Measurements from ENCODE around the gene ESRRA. TPM values are rescaled to one million over a fixed set of nuclear protein-coding genes. Genes with fewer than 3 reads are reported as not detected.

Gene ESRRA
- total and polyA plus RNA-seq, 2 of the 8 experiments (the other 6 are each of a cell fraction or from before 2014, with no cell fraction given): 18.2 to 37.0 TPM

DNA sequence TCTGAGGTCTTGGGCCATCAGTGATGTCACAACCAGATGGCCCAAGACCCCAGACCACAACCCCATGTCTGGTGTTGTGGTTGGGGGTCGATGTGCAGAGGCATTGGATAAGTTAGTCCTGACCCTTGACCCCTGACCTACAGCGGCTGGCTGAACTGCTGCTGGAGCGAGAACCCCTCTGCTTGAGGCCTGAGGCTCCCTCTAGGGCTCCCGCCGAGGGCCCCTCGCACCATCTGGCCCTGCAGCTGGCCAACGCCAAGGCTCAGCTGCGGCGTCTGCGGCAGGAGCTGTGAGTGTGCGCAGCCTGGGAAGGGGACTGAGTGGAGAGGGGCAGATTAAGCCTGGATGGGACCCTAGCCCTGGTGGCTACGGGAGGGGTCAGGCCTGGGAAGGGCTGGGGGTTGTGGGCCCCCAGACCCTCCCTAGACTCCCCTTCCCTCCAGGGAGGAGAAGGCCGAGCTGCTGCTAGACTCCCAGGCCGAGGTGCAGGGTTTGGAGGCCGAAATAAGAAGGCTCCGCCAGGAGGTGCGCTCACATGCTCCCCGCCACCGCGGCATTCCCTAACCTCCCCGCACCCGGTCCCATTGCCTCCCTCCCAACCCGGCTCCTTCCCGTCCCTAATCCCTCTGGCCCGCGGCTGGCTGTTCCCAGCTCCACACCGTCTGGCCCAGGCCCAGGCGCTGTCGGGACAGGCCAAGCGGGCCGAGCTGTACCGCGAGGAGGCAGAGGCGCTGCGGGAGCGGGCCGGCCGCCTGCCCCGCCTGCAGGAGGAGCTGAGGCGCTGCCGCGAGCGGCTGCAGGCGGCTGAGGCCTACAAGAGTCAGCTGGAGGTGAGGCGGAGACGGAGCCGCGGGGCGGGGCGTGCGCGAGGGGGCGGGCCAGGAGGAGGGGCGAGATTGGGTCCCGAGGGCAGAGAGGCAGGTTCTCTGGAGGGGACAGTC is 36.8 kb downstream of the ESRRA start:
- Histone ChIP-seq H3K4me1 (replicated peaks in 1 of 4; ENCODE audit: control insufficient read depth in 3 of 4, insufficient read depth in 4 of 4, low read length in 3 of 4) (peaks cover 0 to 23% (median 17%) of the 10 kb centered on the region in 4 experiments; a peak in 6 of 7 replicates), H3K14ac (ENCODE audit: insufficient read length) (no peak overlapping the region), H3K9ac (replicated peaks in 1 of 4; ENCODE audit: extremely low read depth in 1 of 4, low read depth in 3 of 4, low read length in 3 of 4) (no peak overlapping the region; a peak in 3 of 7 replicates), H2AK5ac (ENCODE audit: low read depth, low read length) (no peak overlapping the region), H4K8ac (ENCODE audit: extremely low read depth, insufficient read depth, low read length) (peak overlapping the region; percentile 54), H2BK15ac (ENCODE audit: low read length) (peak overlapping the region; percentile 98; the same call in 1 of the 2 replicates), H3K79me2 (ENCODE audit: control insufficient read depth in 1 of 2, insufficient read depth in 2 of 2, low read length in 2 of 2) (no peaks in the 10 kb centered on the region), H3K9me3 (ENCODE audit: insufficient read depth in 2 of 2, low read depth in 1 of 2, low read length in 1 of 2) (no peaks in the 10 kb centered on the region), H3K4me2 (ENCODE audit: insufficient read depth in 1 of 2, low read depth in 2 of 2, low read length in 2 of 2) (peak overlapping the region; percentile 71 to 78), H3K27ac (ENCODE audit: low read depth, low read length) (no peak overlapping the region), H2BK12ac (ENCODE audit: low read depth, low read length) (0 out of 2 replicates have a peak overlapping the region, but pooled peaks have one; percentile 60), H3K23ac (ENCODE audit: insufficient read length) (no peak overlapping the region), H3K27me3 (replicated peaks in 1 of 4; ENCODE audit: control insufficient read depth in 3 of 4, extremely low read depth in 1 of 4, insufficient read depth in 3 of 4, low read length in 3 of 4) (peaks cover 0 to 2% (median 0%) of the 10 kb centered on the region in 4 experiments; a peak in 1 of 7 replicates), H3K36me3 (ENCODE audit: control insufficient read depth in 2 of 4, insufficient read depth in 4 of 4, low read length in 3 of 4) (no peaks in the 10 kb centered on the region), H4K5ac (ENCODE audit: insufficient read length, low read depth, low read length) (peak overlapping the region; percentile 76), H3K4ac (replicated peaks; ENCODE audit: insufficient read length, low read depth, low read length) (no peak overlapping the region), H3K4me3 (ENCODE audit: extremely low read depth in 1 of 4, insufficient read depth in 2 of 4, low read depth in 3 of 4, low read length in 4 of 4) (peak overlapping the region; percentile 25 to 69 (median 34); a peak in 7 of 8 replicates), H2BK120ac (replicated peaks; ENCODE audit: low read depth, low read length) (no peak overlapping the region), H3K18ac (ENCODE audit: extremely low read depth, low read length) (peak overlapping the region; percentile 87), H3K23me2 (ENCODE audit: low read depth, low read length) (peaks cover 11% of the 10 kb centered on the region; the same call in 1 of the 2 replicates), H4K20me1 (replicated peaks in 1 of 2; ENCODE audit: control insufficient read depth in 1 of 2, insufficient read depth in 2 of 2, low read length in 2 of 2) (peaks cover 0 to 2% of the 10 kb centered on the region in 2 experiments), H3K79me1 (ENCODE audit: low read depth, low read length) (no peaks in the 10 kb centered on the region), H2BK20ac (ENCODE audit: low read length) (no peak overlapping the region), H2BK5ac (ENCODE audit: low read depth, low read length) (peak overlapping the region; percentile 60; the same call in 1 of the 2 replicates), H2AFZ (ENCODE audit: low read length) (no peak overlapping the region; the same call in 1 of the 2 replicates), H3K56ac (replicated peaks; ENCODE audit: insufficient read length, low read depth, low read length) (peak overlapping the region; percentile 36), H4K91ac (replicated peaks; ENCODE audit: insufficient read length, low read length) (peak overlapping the region; percentile 58)
- 28% methylated on average over 43 of the region's 55 CpGs; no CpG with 5 or more reads in 1 of the 2 experiments for whole genome bisulfite sequencing, 2 experiments (ENCODE audit: extremely low coverage in 1 of 2, insufficient coverage in 1 of 2, insufficient read length in 1 of 2, insufficient replicate concordance in 2 of 2, low coverage in 1 of 2, low lambda C conversion rate in 2 of 2, missing lambda C conversion rate in 1 of 2)
- DNase-seq (ENCODE audit: low read depth in 1 of 2, low spot score in 2 of 2) (peak; percentile 86 to 99), FAIRE-seq (no peak)
- POLR2A ChIA-PET (ENCODE audit: partially characterized antibody): interaction anchor here (0.6 to 6.1 kb wide), 12 partner anchors 8 to 156 kb away, joined by 3 to 38 read pairs (median 5); partner anchors contain the start of genes BAD, ESRRA, PRDX5 and STIP1
- CTCF ChIA-PET (ENCODE audit: partially characterized antibody): interaction anchor here (0.7 to 37.6 kb wide), 18 partner anchors 5 to 362 kb away, joined by 3 to 614 read pairs (median 4); partner anchors contain the start of genes BAD, CATSPERZ, CCDC88B and ESRRA
- TF ChIP-seq PHF8 (conservative IDR thresholded peaks at IDR 0.05; ENCODE audit: low read depth, low read length) (no peak; the same call in 1 of the 2 replicates), YY1 (IDR thresholded peaks at IDR 0.05; ENCODE audit: low read depth, low read length) (no peak), NANOG (IDR thresholded peaks at IDR 0.05; ENCODE audit: insufficient read depth, low read depth, low read length, poor library complexity, severe bottlenecking) (no peak), CBX5 (IDR thresholded peaks at IDR 0.05; ENCODE audit: low read depth, low read length) (no peak), HDAC2 (IDR thresholded peaks at IDR 0.05; ENCODE audit: borderline replicate concordance in 1 of 2, low read depth in 2 of 2, low read length in 2 of 2) (no peak), RFX5 (IDR thresholded peaks at IDR 0.05; ENCODE audit: borderline replicate concordance, low read depth, low read length) (no peak), TEAD4 (IDR thresholded peaks at IDR 0.05; ENCODE audit: low read depth, low read length) (no peak; the same call in 1 of the 2 replicates), TCF12 (IDR thresholded peaks at IDR 0.05; ENCODE audit: low read depth, low read length) (no peak), SIX5 (IDR thresholded peaks at IDR 0.05; ENCODE audit: low read depth, low read length) (no peak), EP300 (IDR thresholded peaks at IDR 0.05; ENCODE audit: borderline replicate concordance in 1 of 2, low read depth in 2 of 2, low read length in 2 of 2) (no peak)
